Nephron progenitor cell (in vitro differentiated cells): Measurements from ENCODE around the gene CCR4.
"Not testable (repeated sequence)": the region's sequence is repeated elsewhere in the genome, so short reads cannot be mapped to it uniquely, and the experiment has no call there.

Experiments used
- DNase-seq: peaks from one replicate; pipeline ENCODE4 v3.0.0; 2021
- H3K27ac Mint-ChIP-seq: 2 replicates; pipeline ENCODE4 v1.8.0; 2021; ENCODE audit warnings: mild to moderate bottlenecking, moderate library complexity, mixed read lengths
- H3K27me3 Mint-ChIP-seq: 2 replicates; pipeline ENCODE4 v1.8.0; 2021; ENCODE audit warnings: mild to moderate bottlenecking, low read depth, mixed read lengths; ENCODE audit not compliant: poor library complexity
- H3K36me3 Mint-ChIP-seq: 2 replicates; pipeline ENCODE4 v1.8.0; 2021; ENCODE audit warnings: low read depth, mixed read lengths
- H3K4me1 Mint-ChIP-seq: 2 replicates; pipeline ENCODE4 v1.8.0; 2021; ENCODE audit warnings: mixed read lengths
- H3K4me3 Mint-ChIP-seq: 2 replicates; pipeline ENCODE4 v1.8.0; 2021; ENCODE audit warnings: mild to moderate bottlenecking, moderate library complexity, mixed read lengths
- H3K9me3 Mint-ChIP-seq: 2 replicates; pipeline ENCODE4 v1.8.0; 2021; ENCODE audit warnings: mild to moderate bottlenecking, moderate library complexity, mixed read lengths
- TF ChIP-seq, protein P1 (sequence below): fragments of 200-600 bp; sonication (generic); IDR thresholded peaks from 2 replicates; pipeline ENCODE4 v1.5.0; 2021; ENCODE audit warnings: antibody characterized with exemption

Gene CCR4

GRCh38 chr3:32963871-32964270 is 12.4 kb downstream of the CCR4 start:
- Mint-ChIP-seq H3K4me3 (no peak overlapping the region), H3K9me3 (peaks cover 36% of the 10 kb centered on the region), H3K27me3 (no peaks in the 10 kb centered on the region), H3K4me1 (peaks cover 15% of the 10 kb centered on the region), H3K36me3 (peaks cover 13% of the 10 kb centered on the region), H3K27ac (no peak overlapping the region)
- TF ChIP-seq, protein P1, sequence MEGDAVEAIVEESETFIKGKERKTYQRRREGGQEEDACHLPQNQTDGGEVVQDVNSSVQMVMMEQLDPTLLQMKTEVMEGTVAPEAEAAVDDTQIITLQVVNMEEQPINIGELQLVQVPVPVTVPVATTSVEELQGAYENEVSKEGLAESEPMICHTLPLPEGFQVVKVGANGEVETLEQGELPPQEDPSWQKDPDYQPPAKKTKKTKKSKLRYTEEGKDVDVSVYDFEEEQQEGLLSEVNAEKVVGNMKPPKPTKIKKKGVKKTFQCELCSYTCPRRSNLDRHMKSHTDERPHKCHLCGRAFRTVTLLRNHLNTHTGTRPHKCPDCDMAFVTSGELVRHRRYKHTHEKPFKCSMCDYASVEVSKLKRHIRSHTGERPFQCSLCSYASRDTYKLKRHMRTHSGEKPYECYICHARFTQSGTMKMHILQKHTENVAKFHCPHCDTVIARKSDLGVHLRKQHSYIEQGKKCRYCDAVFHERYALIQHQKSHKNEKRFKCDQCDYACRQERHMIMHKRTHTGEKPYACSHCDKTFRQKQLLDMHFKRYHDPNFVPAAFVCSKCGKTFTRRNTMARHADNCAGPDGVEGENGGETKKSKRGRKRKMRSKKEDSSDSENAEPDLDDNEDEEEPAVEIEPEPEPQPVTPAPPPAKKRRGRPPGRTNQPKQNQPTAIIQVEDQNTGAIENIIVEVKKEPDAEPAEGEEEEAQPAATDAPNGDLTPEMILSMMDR, result no peak
- DNase-seq, result no peak

DNA sequence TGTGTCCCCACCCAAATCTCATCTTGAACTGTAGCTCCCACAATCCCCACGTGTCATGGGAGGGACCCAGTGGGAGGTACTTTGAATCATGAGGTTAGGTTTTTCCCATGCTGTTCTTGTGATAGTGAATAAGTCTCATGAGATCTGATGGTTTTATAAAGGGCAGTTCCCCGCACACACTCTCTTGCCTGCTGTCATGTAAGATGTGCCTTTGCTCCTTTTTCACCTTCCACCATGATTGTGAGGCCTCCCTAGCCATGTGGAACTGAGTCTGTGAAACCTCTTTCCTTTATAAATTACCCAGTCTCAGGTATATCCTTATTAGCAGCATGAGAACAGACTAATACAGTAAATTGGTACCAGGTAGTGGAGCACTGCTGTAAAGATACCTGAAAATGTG is 13.3 kb downstream of the CCR4 start:
- Mint-ChIP-seq H3K36me3 (peaks cover 13% of the 10 kb centered on the region), H3K4me1 (peaks cover 19% of the 10 kb centered on the region), H3K9me3 (peaks cover 36% of the 10 kb centered on the region)
- not testable (repeated sequence) for H3K4me3 Mint-ChIP-seq, H3K27ac Mint-ChIP-seq, H3K27me3 Mint-ChIP-seq, DNase-seq

DNA sequence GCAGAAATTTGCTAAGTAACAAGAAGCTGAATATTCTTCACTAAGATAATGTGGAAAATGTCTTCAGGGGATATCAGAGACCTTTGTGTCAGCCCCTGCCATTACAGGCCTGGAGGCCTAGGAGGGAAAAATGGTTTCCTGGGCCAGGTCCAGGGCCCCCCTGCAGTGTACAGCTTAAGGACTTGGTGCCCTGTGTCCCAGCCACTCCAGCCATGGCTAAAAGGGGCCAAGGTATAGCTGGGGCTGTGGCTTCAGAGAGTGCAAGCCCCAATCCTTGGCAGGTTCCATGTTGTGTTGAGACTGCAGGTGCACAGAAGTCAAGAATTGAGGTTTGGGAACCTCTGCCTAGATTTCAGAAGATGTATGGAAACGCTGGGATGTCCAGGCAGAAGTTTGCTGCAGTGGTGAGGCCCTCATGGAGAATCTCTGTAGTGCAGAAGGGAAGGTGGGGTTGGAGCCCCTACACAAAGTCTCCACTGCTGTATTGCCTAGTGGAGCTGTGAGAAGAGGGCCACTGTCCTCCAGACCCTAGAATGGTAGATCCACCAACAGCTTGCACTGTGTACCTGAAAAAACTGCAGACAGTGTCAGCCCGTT is 14.3 kb downstream of the CCR4 start:
- H3K27me3 Mint-ChIP-seq, H3K4me3 Mint-ChIP-seq, H3K27ac Mint-ChIP-seq, DNase-seq: not testable (repeated sequence)
- Mint-ChIP-seq H3K9me3 (peaks cover 36% of the 10 kb centered on the region), H3K36me3 (peaks cover 13% of the 10 kb centered on the region), H3K4me1 (peaks cover 19% of the 10 kb centered on the region)

DNA sequence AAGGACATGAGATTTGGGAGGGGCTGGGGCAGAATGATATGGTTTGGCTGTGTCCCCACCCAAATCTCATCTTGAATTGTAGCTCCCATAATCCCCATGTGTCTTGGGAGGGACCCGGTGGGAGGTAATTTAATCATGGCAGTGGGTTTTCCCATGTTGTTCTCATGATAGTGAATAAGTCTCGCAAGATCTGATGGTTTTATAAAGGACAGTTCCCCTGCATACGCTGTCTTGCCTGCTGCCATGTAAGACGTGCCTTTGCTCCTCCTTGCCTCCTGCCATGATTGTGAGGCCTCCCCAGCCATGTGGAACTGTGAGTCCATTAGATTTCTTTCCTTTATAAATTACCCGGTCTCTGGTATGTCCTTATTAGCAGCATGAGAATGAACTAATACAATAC is 15.2 kb downstream of the CCR4 start:
- Mint-ChIP-seq H3K9me3 (peaks cover 36% of the 10 kb centered on the region), H3K36me3 (peaks cover 13% of the 10 kb centered on the region), H3K4me1 (peaks cover 19% of the 10 kb centered on the region)
- not testable (repeated sequence) for DNase-seq, H3K27me3 Mint-ChIP-seq, H3K4me3 Mint-ChIP-seq, H3K27ac Mint-ChIP-seq

- Mint-ChIP-seq H3K36me3 (peaks cover 13% of the 10 kb centered on the region), H3K4me1 (peaks cover 19% of the 10 kb centered on the region), H3K27ac (no peak overlapping the region), H3K4me3 (no peak overlapping the region), H3K27me3 (peaks cover 5% of the 10 kb centered on the region), H3K9me3 (peaks cover 36% of the 10 kb centered on the region)
- no peak for DNase-seq
- TF ChIP-seq, protein P1, result no peak
These were observed 16.9 kb downstream of the CCR4 start for GRCh38 chr3:32968166-32968919.

GRCh38 chr3:32968920-32969389 is 17.5 kb downstream of the CCR4 start:
- no peak overlapping the region for H3K27ac Mint-ChIP-seq

GRCh38 chr3:32969656-32970055 is 18.2 kb downstream of the CCR4 start:
- Mint-ChIP-seq H3K4me3 (no peak overlapping the region), H3K36me3 (peaks cover 13% of the 10 kb centered on the region), H3K27me3 (peaks cover 5% of the 10 kb centered on the region), H3K27ac (no peak overlapping the region), H3K4me1 (peaks cover 19% of the 10 kb centered on the region), H3K9me3 (peaks cover 26% of the 10 kb centered on the region)
- DNase-seq, result no peak
- TF ChIP-seq, protein P1, result no peak

More at GRCh38 chr3:32968920-32969389, 17.5 kb downstream of the CCR4 start:
- H3K4me1 Mint-ChIP-seq, result peaks cover 19% of the 10 kb centered on the region
- TF ChIP-seq, protein P1, result no peak
- peaks cover 33% of the 10 kb centered on the region for H3K9me3 Mint-ChIP-seq
- no peak for DNase-seq
- peaks cover 13% of the 10 kb centered on the region for H3K36me3 Mint-ChIP-seq
- H3K27me3 Mint-ChIP-seq, result peaks cover 5% of the 10 kb centered on the region
- H3K4me3 Mint-ChIP-seq, result no peak overlapping the region

DNA sequence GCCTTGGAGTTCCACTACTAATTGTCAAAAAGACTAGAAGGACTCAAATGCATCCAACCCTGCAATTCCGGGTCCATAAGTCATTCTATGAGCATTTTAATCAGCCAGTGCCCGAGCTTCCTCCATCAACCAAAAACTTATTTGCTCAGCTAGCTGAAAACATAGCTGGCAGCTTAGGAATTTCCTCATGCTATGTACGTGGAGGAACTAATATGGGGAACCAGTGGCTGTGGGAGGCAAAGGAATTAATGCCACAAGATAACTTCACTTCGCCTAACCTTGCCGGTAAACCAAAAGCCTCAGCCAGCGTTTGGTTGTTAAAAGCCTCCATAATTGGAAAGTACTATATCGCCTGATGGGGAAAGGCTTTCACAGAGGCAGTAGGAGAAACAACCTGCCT is 19.8 kb downstream of the CCR4 start:
- not testable (repeated sequence) for H3K9me3 Mint-ChIP-seq, H3K36me3 Mint-ChIP-seq, H3K27me3 Mint-ChIP-seq, DNase-seq, H3K4me3 Mint-ChIP-seq, H3K27ac Mint-ChIP-seq
- peaks cover 31% of the 10 kb centered on the region for H3K4me1 Mint-ChIP-seq
